ENCODE data around the gene NOSTRIN. TPM values are rescaled to one million over a fixed set of nuclear protein-coding genes. Genes with fewer than 3 reads are reported as not detected.
A peak's percentile ranks its signal among the peaks of the same experiment; 100 is the strongest.

Gene NOSTRIN
- total RNA-seq, 4 donors from 2014 or later: 10.1 to 48.1 (median 18.0) TPM

DNA sequence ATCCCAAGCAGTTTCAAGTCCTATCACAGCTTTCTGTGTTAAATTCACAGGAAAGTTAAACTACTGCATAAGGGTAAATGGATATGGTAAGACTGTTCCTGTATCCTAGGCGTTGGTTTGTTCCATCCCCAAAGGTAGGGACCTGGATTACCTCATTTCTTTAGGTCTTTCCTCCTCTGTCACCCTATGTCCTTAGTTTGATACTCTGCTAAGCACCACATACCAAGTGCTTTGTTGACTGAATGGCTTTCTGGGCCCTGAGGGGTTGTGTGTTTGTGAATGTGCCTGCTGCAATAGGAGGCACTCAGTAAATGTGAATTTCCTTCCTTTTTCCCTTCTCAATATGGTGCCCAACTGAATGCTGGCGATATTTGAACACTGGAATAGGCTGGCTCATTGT is 7.8 kb downstream of the NOSTRIN start:
- no peaks in the 10 kb centered on the region for H3K9me3 ChIP-seq
- TF ChIP-seq, protein P1, sequence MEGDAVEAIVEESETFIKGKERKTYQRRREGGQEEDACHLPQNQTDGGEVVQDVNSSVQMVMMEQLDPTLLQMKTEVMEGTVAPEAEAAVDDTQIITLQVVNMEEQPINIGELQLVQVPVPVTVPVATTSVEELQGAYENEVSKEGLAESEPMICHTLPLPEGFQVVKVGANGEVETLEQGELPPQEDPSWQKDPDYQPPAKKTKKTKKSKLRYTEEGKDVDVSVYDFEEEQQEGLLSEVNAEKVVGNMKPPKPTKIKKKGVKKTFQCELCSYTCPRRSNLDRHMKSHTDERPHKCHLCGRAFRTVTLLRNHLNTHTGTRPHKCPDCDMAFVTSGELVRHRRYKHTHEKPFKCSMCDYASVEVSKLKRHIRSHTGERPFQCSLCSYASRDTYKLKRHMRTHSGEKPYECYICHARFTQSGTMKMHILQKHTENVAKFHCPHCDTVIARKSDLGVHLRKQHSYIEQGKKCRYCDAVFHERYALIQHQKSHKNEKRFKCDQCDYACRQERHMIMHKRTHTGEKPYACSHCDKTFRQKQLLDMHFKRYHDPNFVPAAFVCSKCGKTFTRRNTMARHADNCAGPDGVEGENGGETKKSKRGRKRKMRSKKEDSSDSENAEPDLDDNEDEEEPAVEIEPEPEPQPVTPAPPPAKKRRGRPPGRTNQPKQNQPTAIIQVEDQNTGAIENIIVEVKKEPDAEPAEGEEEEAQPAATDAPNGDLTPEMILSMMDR (IDR thresholded peaks at IDR 0.05): no peak
- no peak for TF ChIP-seq POLR2A (IDR thresholded peaks at IDR 0.05)
- intact Hi-C loops (cut with DNase I): loop anchor here (5.0 kb wide), 1 partner anchor 37 kb away; no protein-coding TSS in a partner anchor
- DNase-seq: no peak
- no peaks in the 10 kb centered on the region for H3K36me3 ChIP-seq
- peaks cover 30 to 34% of the 10 kb centered on the region in 2 donors for H3K4me1 ChIP-seq
- 97 to 98% methylated on average over 2 of the region's 2 CpGs for WGBS, 2 donors
- H3K27ac ChIP-seq: peak overlapping the region in 1 of 3 donors; percentile 9
- H3K27me3 ChIP-seq: no peaks in the 10 kb centered on the region
- H3K4me3 ChIP-seq (replicated peaks in 1 of 3): no peak overlapping the region

DNA sequence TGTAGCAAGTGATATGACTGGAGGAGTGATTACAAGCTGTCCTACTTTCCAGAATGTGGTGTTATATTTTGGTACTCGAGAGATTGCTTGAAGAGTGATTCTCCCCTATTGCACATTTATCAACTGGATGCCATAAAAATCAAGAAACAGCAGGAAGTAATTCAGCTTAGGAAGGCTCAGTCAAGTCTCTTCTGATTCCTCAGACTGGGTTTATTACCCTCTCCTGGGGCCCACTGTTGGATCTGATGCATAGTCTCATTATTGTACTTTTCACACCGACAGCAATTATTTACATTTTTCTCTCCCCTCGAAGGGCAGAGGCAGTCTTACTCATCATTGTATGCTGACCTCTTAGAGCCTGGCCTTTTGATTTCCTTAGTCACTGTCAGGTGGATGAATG is 9.3 kb downstream of the NOSTRIN start:
- no peak overlapping the region for H3K27ac ChIP-seq
- TF ChIP-seq POLR2A (IDR thresholded peaks at IDR 0.05): no peak
- TF ChIP-seq, protein P1 (IDR thresholded peaks at IDR 0.05): no peak
- H3K9me3 ChIP-seq: no peaks in the 10 kb centered on the region
- no peak overlapping the region for H3K4me3 ChIP-seq (replicated peaks in 1 of 3)
- intact Hi-C loops (cut with DNase I): loop anchor here (5.0 kb wide), 1 partner anchor 36 kb away; no protein-coding TSS in a partner anchor
- DNase-seq: no peak
- no peaks in the 10 kb centered on the region for H3K36me3 ChIP-seq
- WGBS, 2 donors: 75 to 78% methylated on average over 3 of the region's 3 CpGs
- no peaks in the 10 kb centered on the region for H3K27me3 ChIP-seq
- peaks cover 45 to 48% of the 10 kb centered on the region in 2 donors for H3K4me1 ChIP-seq

DNA sequence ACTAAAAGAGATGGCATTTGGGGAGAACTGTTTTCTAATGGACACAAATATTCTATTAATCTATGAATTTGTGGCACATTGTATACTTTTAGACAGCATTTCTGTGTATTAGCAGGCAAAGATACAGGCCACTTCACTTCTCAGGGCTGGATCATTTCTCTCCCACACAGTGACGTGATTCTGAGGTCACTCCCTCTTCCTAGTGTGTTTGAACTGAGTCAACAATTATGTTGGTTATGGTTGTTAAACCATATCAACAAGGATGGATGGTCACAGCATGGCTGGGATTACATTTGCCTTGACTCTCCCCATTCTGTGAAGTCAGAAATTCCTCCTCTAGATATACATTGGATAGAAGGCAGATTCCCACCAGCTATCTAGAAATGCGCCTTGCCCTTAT is 11.6 kb downstream of the NOSTRIN start:
- intact Hi-C loops (cut with DNase I): loop anchor here (5.0 kb wide), 1 partner anchor 33 kb away; no protein-coding TSS in a partner anchor
- TF ChIP-seq, protein P1 (IDR thresholded peaks at IDR 0.05): no peak
- no peak for TF ChIP-seq POLR2A (IDR thresholded peaks at IDR 0.05)
- no peaks in the 10 kb centered on the region for H3K36me3 ChIP-seq
- 63 to 70% methylated on average over 2 of the region's 2 CpGs for WGBS, 2 donors
- peaks cover 47 to 57% of the 10 kb centered on the region in 2 donors for H3K4me1 ChIP-seq
- no peak overlapping the region for H3K4me3 ChIP-seq (replicated peaks in 1 of 3)
- H3K27me3 ChIP-seq: no peaks in the 10 kb centered on the region
- peak overlapping the region; percentile 77 to 82 (median 80) for H3K27ac ChIP-seq
- no peak for DNase-seq
- no peaks in the 10 kb centered on the region for H3K9me3 ChIP-seq

DNA sequence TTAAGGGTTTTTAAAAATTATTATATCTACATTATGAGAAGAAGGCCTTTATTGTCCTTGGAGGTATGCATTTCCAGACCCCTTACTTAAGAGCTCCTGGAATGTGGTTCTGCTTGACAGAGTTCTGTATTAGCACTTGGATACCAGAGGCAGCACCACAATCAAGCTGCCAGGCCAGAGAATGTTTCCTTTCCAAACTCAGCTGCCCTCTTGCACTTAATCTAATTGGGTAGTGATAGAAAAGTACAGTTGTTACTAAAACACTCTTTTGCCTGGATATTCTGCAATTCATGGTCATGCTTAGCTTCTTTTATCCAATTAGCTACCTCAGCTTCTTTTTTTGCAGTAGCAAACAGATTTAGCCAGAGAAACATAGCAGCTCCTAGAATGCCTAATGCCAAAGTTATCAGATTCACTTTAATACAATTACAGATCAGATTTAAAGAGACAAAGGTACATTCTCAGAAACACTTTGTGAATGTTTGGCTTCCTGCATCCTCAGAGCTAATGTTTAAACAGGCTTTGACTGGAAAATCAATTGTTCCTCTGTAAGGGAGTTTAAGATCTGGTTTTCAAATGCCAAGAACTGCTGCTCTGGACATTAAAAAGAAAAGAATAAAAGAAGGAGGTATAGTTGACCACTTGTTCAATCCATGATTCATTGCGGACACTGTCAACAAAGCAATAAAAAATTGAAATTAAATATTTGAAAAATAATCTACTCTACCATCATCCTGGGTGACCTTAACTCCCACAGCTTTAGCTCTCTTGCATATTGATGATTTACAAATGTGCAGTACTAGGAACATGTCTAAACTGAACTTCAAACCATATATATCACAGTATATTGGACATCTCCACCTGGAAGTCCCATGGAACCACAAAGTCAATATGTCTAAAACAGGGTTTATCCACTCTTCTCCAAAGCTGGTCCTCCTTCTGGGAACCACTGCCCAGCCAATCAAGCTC is 12.8 kb downstream of the NOSTRIN start:
- no peaks in the 10 kb centered on the region for H3K27me3 ChIP-seq
- intact Hi-C loops (cut with DNase I): loop anchor here (5.0 kb wide), 1 partner anchor 32 kb away; no protein-coding TSS in a partner anchor
- WGBS, 2 donors: 87 to 93% methylated on average over 1 of the region's 1 CpG
- H3K4me3 ChIP-seq (replicated peaks in 1 of 3): no peak overlapping the region
- TF ChIP-seq, protein P1 (IDR thresholded peaks at IDR 0.05): no peak
- peak in 1 of 2 donors; percentile 41 for TF ChIP-seq POLR2A (IDR thresholded peaks at IDR 0.05)
- H3K4me1 ChIP-seq: peaks cover 46 to 59% of the 10 kb centered on the region in 2 donors
- no peaks in the 10 kb centered on the region for H3K9me3 ChIP-seq
- peak; percentile 68 for DNase-seq
- H3K36me3 ChIP-seq: no peaks in the 10 kb centered on the region
- peak overlapping the region; percentile 80 to 92 (median 82) for H3K27ac ChIP-seq

DNA sequence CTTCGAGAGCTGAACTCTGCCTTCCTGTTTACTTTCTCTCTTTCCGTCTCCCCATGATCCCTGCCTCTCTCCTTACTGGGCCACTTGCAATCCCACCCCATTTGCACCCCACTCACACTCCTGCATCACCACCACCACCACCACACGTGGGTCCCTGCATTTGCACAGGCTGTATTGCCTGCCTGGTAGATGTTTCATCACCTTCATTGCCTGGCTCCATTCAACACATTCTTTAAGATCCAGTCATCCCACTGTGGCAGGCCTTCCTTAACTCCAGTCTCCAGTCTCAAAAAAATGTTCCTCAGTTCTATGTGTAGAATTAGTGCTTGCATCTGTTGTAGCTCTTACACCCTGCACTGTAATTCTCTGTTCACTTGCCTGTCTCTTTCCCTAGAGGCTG is 13.9 kb downstream of the NOSTRIN start:
- no peak for TF ChIP-seq POLR2A (IDR thresholded peaks at IDR 0.05)
- TF ChIP-seq, protein P1 (IDR thresholded peaks at IDR 0.05): no peak
- intact Hi-C loops (cut with DNase I): no loop called here
- H3K27ac ChIP-seq: peak overlapping the region in 2 of 3 donors; percentile 80 to 92
- 89 to 94% methylated on average over 3 of the region's 3 CpGs for WGBS, 2 donors
- no peaks in the 10 kb centered on the region for H3K36me3 ChIP-seq
- peaks cover 44 to 58% of the 10 kb centered on the region in 2 donors for H3K4me1 ChIP-seq
- H3K9me3 ChIP-seq: no peaks in the 10 kb centered on the region
- H3K4me3 ChIP-seq (replicated peaks in 1 of 3): no peak overlapping the region
- DNase-seq: no peak
- H3K27me3 ChIP-seq: no peaks in the 10 kb centered on the region
